GM18507 (cell line): Measurements from ENCODE around the gene PRAMEF9.
"Not testable (repeated sequence)": the region's sequence is repeated elsewhere in the genome, so short reads cannot be mapped to it uniquely, and the experiment has no call there.

ENCODE experiments used
- DNase-seq: peaks from one replicate; pipeline ENCODE4 v3.0.0; 2011; ENCODE audit warnings: low read depth; ENCODE audit not compliant: insufficient read length; ENCODE audit errors: extremely low spot score
- FAIRE-seq: peaks from 2 replicates; lab custom pipeline; 2011; peaks lifted over from hg19 to GRCh38; lab: Jason Lieb, UNC

PRAMEF9 gene

GRCh38 chr1:13171548-13171947, at the start of gene PRAMEF9:
Gene PRAMEF9, plus strand, starts transcription at chr1:13171848. Its CDS starts 3,433 bp downstream, at chr1:13175281.
- not testable (repeated sequence) for FAIRE-seq, DNase-seq

DNA sequence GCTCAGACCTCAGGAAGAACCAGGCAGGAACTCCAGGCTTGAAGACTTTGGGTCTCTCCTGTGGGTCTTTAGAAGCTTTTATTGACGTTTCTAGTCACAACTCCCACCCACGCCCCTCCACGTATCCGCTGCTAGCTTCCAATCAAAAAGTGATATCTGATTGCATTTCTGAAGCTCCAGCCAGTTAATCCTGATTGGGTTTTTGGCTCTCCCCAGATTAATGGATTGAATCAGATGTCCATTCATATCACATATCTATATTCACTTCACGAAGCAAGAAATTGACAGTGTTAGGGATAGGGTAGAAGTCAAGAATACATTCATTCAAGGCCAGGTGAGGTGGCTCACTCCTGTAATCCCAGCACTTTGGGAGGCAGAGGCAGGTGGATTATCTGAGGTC, 15.7 kb upstream of the PRAMEF9 start, which contains the start of gene PRAMEF26:
TSS of gene PRAMEF26 (minus strand) at position 101 of the 400 bp plus-strand sequence. CDS start 2,914 bp downstream, outside the sequence.
- DNase-seq, FAIRE-seq: not testable (repeated sequence)

- not testable (repeated sequence) for FAIRE-seq, DNase-seq
Measured at GRCh38 chr1:13165531-13165930, 6.1 kb upstream of the PRAMEF9 start, which contains the start of gene HNRNPCL4. Gene HNRNPCL4, minus strand, starts transcription at chr1:13165631. Its CDS starts 164 bp downstream, at chr1:13165467.

GRCh38 chr1:13201309-13201708, 29.7 kb downstream of the PRAMEF9 start, which contains the start of gene PRAMEF13:
Gene PRAMEF13, minus strand, starts transcription at chr1:13201409. Its CDS starts 1,820 bp downstream, at chr1:13199589.
- FAIRE-seq, DNase-seq: not testable (repeated sequence)

- DNase-seq, FAIRE-seq: not testable (repeated sequence)
Measured at GRCh38 chr1:13208712-13209111, 37.1 kb downstream of the PRAMEF9 start.

GRCh38 chr1:13216619-13217018, 45.0 kb downstream of the PRAMEF9 start:
- FAIRE-seq, DNase-seq: not testable (repeated sequence)

- not testable (repeated sequence) for DNase-seq, FAIRE-seq
Measured at GRCh38 chr1:13219203-13219602, 47.6 kb downstream of the PRAMEF9 start.

DNA sequence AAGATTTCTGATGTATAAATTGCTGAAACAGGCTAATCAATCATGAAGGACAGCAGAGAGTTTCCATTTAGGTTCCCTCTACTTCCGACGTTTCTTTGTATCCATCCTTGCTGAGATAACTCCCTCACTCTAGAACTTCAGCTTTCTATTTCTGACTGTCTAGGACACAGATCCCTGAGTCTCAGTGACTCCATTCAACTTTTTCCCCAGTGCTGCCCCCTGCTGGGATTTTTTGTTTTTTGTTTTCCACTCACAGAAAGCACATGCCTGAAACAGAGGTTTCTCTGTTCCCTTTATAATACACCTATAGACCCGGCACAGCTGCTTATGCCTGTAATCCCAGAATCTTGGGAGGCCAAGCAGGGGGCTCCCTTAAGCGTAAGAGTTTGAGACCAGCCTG, 51.1 kb downstream of the PRAMEF9 start:
- peak; percentile 35 for FAIRE-seq

DNA sequence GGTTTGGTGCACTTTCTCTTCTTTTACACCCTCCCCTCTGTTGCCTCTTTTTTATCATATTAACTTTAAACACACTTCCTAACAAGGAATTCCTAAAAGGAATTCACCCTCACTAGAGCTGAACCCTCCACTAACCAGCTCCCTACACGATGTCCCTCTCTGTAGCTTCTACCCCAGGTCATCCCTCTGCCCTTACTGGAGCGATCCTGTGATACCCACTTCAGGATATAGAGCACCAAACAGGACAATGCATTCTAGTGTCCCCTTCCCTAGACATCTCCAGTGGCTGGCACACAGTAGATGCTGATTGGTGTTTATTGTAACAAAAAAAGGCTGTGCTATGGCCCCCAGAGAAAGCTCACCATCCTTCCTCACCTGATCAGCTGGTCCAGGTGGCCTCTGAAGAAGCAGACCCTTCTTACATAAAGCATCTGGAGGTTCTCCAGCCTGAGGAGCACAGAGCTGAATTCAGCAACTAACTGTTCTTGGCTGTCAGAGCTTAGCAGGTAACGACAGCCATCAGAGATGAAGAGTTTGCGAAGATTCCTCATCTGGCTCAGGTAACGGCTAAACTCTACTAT, 52.9 kb downstream of the PRAMEF9 start:
- DNase-seq = no peak
- FAIRE-seq = no peak

More for the DNA sequence above, 51.1 kb downstream of the PRAMEF9 start:
- not testable (repeated sequence) for DNase-seq

DNA sequence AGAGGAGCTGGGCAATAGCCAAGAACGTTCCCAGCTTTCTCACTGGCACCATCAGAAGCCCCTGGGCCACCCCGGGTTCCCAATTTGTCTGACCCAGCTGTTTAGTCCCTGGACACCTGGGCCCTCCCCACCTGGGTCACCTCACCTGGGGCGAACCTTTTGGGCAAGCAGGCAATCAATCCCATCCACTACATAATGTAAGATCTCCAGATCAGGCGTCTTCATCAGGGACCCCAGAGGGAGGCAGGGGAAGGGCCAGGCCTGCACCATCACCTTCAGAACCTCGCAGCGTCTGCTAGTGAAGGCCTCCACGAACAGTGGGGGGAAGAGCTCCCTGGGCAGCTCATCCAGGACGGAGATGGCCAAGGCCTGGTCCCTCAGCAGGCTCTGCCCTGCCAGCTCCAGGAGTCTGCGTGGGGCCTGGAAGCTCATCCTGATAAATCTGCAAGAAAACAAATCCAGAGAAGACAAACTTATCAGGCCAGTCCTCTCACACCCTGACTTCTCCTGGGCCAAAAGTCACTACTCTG, 54.1 kb downstream of the PRAMEF9 start, which contains the start of gene PRAMEF18:
TSS of gene PRAMEF18 (minus strand) at position 480 of the 530 bp plus-strand sequence. CDS start at position 432, 48 bp downstream.
- not testable (repeated sequence) for DNase-seq, FAIRE-seq

DNA sequence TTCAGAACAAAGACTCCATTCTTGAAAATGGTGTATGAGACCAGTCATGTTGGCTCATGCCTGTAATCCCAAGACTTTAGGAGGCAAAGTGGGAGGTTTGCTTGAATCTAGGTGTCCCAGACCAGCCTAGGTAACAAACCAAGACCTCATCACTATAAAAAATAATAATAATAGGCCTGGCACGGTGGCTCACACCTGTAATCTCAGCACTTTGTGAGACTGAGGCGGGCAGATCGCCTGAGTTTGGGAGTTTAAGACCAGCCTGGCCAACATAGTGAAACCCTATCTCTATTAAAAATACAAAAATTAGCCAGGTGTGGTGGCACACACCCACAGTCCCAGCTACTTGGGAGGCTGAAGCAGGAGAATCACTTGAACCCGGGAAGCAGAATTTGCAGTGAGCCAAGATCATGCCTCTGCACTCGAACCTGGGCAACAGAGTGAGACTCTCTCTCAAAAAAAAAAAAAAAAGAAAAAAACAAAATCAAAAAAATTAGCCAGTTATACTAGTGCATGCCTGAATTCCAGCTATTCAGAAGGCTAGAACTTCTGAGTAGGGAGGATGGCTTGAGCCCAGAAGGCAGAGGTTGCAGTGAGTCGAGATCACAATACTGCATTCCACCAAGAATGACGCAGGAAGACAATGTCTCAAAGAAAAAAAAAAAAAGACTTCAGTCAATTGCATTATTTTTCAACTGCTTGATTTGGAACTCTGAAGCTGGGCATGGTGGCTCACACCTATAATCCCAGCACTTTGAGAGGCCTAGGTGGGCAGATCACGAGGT, 55.8 kb downstream of the PRAMEF9 start:
- DNase-seq, FAIRE-seq: not testable (repeated sequence)

DNA sequence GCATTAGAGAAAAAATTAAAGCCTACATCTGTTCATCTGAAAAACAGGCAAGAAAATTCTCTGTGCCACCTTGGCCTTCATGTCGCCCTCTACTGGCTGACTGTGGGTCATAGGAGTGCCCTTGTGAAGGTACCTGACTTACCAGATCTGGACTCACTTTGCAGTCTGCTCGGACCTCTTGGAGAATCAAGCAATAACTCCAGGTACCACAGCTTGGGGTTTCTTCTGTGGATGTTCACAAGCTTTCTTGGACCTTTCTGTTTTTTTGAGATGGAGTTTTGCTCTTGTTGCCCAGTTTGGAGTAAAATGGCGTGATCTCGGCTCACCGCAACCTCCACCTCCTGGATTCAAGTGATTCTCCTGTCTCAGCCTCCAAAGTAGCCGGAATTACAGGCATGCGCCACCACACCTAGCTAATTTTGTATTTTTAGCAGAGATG, 56.7 kb downstream of the PRAMEF9 start:
- DNase-seq = no peak
- no peak for FAIRE-seq
